Skeletal muscle tissue (tissue), 4 donors: ENCODE data around the gene VPS13D. TPM values are rescaled to one million over a fixed set of nuclear protein-coding genes. Genes with fewer than 3 reads are reported as not detected.

Experiments used
- H3K27ac ChIP-seq: one replicate; pipeline ENCODE4 v1.7.0; 2013; ENCODE audit warnings: mild to moderate bottlenecking, low read depth, low read length, inconsistent platforms
- H3K27me3 ChIP-seq, 3 donors: one replicate each; pipeline ENCODE4 v1.7.0; 2013; ENCODE audit warnings: low read length in 3 of 3; ENCODE audit not compliant: control insufficient read depth in 3 of 3, insufficient read depth in 3 of 3
- H3K36me3 ChIP-seq, 3 donors: one replicate each; pipeline ENCODE4 v1.7.0; 2013; ENCODE audit warnings: low read length in 3 of 3; ENCODE audit not compliant: control insufficient read depth in 3 of 3, insufficient read depth in 3 of 3
- H3K4me1 ChIP-seq, 3 donors: one replicate each; pipeline ENCODE4 v1.7.0; 2013; ENCODE audit warnings: low read length in 3 of 3, mild to moderate bottlenecking in 3 of 3; ENCODE audit not compliant: control insufficient read depth in 3 of 3, insufficient read depth in 3 of 3
- H3K4me3 ChIP-seq, 3 donors: one replicate each; pipeline ENCODE4 v1.7.0; 2013; ENCODE audit warnings: low read length in 3 of 3
- H3K9ac ChIP-seq, 3 donors: one replicate each; pipeline ENCODE4 v1.7.0; 2013; ENCODE audit warnings: low read length in 3 of 3, mild to moderate bottlenecking in 3 of 3, moderate library complexity in 2 of 3, low read depth in 1 of 3
- H3K9me3 ChIP-seq, 3 donors: one replicate each; pipeline ENCODE4 v1.7.0; 2013; ENCODE audit warnings: low read length in 3 of 3; ENCODE audit not compliant: control insufficient read depth in 3 of 3
- total RNA-seq: library from RNA; depleted of rRNA; stranded (reverse); fragments of >200 nt; gene quantifications from one replicate; pipeline ENCODE4 v1.2.3, GENCODE V29; 2014
- donor health status: Osteomylitis.

Gene VPS13D
- total RNA-seq, 1 donor from 2014 or later = 40.2 TPM

DNA sequence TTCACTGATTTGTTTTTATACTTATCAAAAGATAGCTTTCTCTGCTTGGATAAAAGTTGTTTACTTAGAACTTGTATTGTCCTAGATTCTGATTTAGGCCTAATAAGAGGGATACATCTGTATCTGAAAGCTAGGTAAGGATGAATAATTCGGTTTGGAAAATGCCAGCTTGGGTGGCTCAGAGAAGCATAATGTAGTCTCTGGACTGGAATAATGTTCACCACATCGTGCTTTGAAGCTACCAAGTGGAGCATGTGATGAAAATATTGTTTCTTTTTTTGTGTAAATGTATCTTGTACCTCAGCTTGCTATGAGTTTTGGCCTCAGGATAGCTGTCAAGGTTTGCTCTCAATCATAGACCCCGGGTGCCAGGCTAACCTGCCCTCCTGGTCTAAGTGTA is 49.2 kb downstream of the VPS13D start:
- Histone ChIP-seq H3K4me3 (no peak overlapping the region), H3K9ac (no peak overlapping the region), H3K9me3 (no peaks in the 10 kb centered on the region), H3K27me3 (no peaks in the 10 kb centered on the region), H3K4me1 (no peaks in the 10 kb centered on the region), H3K36me3 (peaks cover 21 to 61% (median 59%) of the 10 kb centered on the region in 3 donors), H3K27ac (no peak overlapping the region)

- no peak overlapping the region for H3K4me3 ChIP-seq
- peaks cover 26 to 67% (median 63%) of the 10 kb centered on the region in 3 donors for H3K36me3 ChIP-seq
- H3K9me3 ChIP-seq = no peaks in the 10 kb centered on the region
- no peak overlapping the region for H3K27ac ChIP-seq
- H3K27me3 ChIP-seq = no peaks in the 10 kb centered on the region
- H3K9ac ChIP-seq = no peak overlapping the region
- H3K4me1 ChIP-seq = no peaks in the 10 kb centered on the region
These were observed 50.1 kb downstream of the VPS13D start for GRCh38 chr1:12279728-12280464.

- Histone ChIP-seq H3K4me1 (no peaks in the 10 kb centered on the region), H3K27ac (no peak overlapping the region), H3K27me3 (no peaks in the 10 kb centered on the region), H3K4me3 (no peak overlapping the region), H3K9me3 (no peaks in the 10 kb centered on the region), H3K9ac (no peak overlapping the region), H3K36me3 (peaks cover 17 to 54% (median 53%) of the 10 kb centered on the region in 3 donors)
These were observed 52.3 kb downstream of the VPS13D start for GRCh38 chr1:12282142-12282541.

DNA sequence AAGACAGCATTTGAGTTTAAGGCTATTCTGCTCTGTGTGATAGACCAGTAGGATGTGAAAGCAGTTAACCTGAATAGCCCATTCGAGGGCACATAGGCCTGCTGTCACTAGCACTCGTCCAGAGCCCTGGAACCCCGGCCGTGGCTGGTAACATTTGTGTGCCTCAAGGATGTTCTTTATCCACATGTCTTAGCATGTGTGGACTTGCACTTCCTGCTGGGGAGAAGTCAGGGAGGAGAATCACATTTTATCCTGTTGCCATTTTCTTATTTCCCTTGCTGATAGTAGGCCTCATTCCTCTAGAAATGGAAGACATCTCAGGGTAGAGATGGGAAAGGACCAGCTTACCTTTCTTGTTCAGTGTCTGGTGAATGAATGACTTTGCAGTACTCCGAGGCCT is 54.7 kb downstream of the VPS13D start:
- no peak overlapping the region for H3K9ac ChIP-seq
- H3K36me3 ChIP-seq = peaks cover 17 to 48% (median 47%) of the 10 kb centered on the region in 3 donors
- no peaks in the 10 kb centered on the region for H3K9me3 ChIP-seq
- no peak overlapping the region for H3K27ac ChIP-seq
- H3K27me3 ChIP-seq = no peaks in the 10 kb centered on the region
- H3K4me1 ChIP-seq = no peaks in the 10 kb centered on the region
- H3K4me3 ChIP-seq = no peak overlapping the region

GRCh38 chr1:12285496-12286143 is 55.8 kb downstream of the VPS13D start:
- H3K9ac ChIP-seq = no peak overlapping the region
- H3K27ac ChIP-seq = no peak overlapping the region
- H3K36me3 ChIP-seq = peaks cover 17 to 41% (median 40%) of the 10 kb centered on the region in 3 donors
- H3K9me3 ChIP-seq = no peaks in the 10 kb centered on the region
- H3K27me3 ChIP-seq = no peaks in the 10 kb centered on the region
- no peaks in the 10 kb centered on the region for H3K4me1 ChIP-seq
- H3K4me3 ChIP-seq = no peak overlapping the region

GRCh38 chr1:12287869-12288268 is 58.0 kb downstream of the VPS13D start:
- Histone ChIP-seq H3K4me3 (no peak overlapping the region), H3K27ac (no peak overlapping the region), H3K27me3 (no peaks in the 10 kb centered on the region), H3K9me3 (no peaks in the 10 kb centered on the region), H3K36me3 (peaks cover 14 to 42% (median 41%) of the 10 kb centered on the region in 3 donors), H3K9ac (no peak overlapping the region), H3K4me1 (no peaks in the 10 kb centered on the region)

DNA sequence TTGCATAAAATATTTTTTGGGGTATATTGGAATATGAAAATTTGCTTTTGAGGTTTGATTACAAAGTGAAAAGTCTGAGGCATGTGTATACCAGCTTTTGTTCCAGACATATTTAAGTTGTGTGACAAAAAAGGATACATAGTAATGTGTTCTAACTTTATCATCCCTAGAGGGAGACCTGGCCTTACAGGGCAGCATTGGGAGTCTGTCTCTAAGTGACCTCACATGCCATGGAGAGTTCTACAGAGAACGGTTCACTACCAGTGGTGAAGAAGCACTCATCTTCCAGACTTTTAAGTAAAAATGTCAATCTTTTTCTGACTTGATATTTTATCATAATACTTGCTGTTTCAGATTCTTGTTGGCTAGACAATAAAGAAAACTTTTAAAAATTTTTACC is 61.0 kb downstream of the VPS13D start:
- Histone ChIP-seq H3K36me3 (peaks cover 21 to 46% (median 43%) of the 10 kb centered on the region in 3 donors), H3K27me3 (no peaks in the 10 kb centered on the region), H3K4me3 (no peak overlapping the region), H3K27ac (no peak overlapping the region), H3K9me3 (no peaks in the 10 kb centered on the region), H3K9ac (no peak overlapping the region), H3K4me1 (no peaks in the 10 kb centered on the region)

DNA sequence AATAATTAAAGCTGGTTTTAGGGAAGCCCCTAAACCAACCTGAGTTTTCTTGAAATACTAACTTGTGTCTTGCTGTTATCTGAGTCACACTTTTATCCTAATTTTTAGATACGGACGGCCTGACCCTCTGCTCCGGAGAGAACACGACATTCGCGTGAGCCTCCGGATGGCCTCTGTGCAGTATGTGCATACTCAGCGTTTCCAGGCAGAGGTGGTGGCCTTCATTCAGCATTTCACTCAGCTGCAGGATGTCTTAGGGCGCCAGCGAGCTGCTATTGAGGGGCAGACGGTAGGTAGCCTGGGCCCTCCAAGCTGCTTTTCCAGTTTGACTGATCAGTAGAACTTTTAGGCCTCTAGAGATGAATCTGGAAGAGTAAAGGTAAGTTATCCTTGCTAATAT is 63.6 kb downstream of the VPS13D start:
- Histone ChIP-seq H3K36me3 (peaks cover 24 to 52% (median 38%) of the 10 kb centered on the region in 3 donors), H3K9me3 (no peaks in the 10 kb centered on the region), H3K4me3 (no peak overlapping the region), H3K27me3 (no peaks in the 10 kb centered on the region), H3K27ac (no peak overlapping the region), H3K9ac (no peak overlapping the region), H3K4me1 (no peaks in the 10 kb centered on the region)

DNA sequence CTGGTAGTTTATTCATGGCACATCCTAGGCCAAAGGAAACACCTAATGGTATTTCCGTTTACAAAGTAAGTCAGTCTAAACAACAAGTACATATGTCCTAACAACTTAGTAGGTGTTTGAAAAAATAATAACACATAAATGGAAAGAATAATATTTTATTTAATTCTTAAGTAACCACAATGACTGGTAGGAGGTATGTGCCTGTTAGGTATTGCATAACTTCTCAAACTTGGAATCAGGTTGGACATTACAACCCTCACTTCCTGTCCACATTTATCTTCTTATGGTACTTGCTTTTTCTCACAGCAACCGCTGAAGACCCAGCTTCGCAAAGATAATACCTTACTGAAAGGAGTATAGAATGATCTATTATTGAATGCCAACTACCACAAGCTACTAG is 64.2 kb downstream of the VPS13D start:
- no peak overlapping the region for H3K9ac ChIP-seq
- H3K4me3 ChIP-seq = no peak overlapping the region
- H3K36me3 ChIP-seq = peaks cover 24 to 51% (median 33%) of the 10 kb centered on the region in 3 donors
- H3K4me1 ChIP-seq = no peaks in the 10 kb centered on the region
- H3K27me3 ChIP-seq = no peaks in the 10 kb centered on the region
- H3K9me3 ChIP-seq = no peaks in the 10 kb centered on the region
- H3K27ac ChIP-seq = no peak overlapping the region

DNA sequence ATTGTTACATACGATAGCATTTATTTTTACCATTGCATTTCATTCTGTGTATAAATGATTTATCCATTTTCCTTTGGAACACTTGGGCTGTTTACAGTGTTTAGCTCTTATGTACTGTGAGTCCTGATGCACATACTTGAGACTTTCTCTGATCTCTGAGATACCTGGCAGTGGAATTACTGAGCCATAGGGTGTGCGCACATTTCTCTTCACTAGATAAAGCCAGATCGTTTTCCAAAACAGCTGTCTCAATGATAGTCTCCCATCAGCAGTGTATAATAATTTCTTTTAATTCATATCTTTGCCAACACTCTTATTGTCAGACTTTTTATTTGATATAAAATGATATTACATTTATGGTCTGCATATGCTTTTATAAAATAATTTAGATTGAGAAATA is 66.2 kb downstream of the VPS13D start:
- H3K27ac ChIP-seq = no peak overlapping the region
- H3K9ac ChIP-seq = no peak overlapping the region
- no peaks in the 10 kb centered on the region for H3K4me1 ChIP-seq
- H3K36me3 ChIP-seq = peaks cover 24 to 59% (median 29%) of the 10 kb centered on the region in 3 donors
- H3K4me3 ChIP-seq = no peak overlapping the region
- H3K27me3 ChIP-seq = no peaks in the 10 kb centered on the region
- H3K9me3 ChIP-seq = no peaks in the 10 kb centered on the region
